ENCODE data around the gene CELF2.

The CELF2 gene

DNA sequence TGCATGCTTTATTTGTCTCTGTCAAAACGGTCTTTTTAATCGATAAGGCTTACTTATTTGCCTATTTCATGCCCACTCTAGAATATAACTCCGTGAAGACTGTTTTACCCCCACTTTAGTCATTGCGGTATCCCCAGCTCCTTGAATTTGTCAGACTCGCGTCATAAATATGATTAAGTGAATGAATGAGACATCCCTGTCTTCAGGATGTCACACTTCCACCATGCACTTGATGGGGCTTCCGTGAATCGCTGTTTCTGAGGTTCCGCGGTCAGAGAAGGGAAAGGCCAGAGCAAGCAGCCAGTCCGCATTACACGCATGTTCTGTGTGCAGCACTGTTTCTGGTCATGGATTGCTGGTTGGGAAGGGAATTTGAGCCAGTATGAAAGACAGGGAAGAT, 138.8 kb downstream of the CELF2 start:
- no peak for DNase-seq (ENCODE audit: low read depth)

DNA sequence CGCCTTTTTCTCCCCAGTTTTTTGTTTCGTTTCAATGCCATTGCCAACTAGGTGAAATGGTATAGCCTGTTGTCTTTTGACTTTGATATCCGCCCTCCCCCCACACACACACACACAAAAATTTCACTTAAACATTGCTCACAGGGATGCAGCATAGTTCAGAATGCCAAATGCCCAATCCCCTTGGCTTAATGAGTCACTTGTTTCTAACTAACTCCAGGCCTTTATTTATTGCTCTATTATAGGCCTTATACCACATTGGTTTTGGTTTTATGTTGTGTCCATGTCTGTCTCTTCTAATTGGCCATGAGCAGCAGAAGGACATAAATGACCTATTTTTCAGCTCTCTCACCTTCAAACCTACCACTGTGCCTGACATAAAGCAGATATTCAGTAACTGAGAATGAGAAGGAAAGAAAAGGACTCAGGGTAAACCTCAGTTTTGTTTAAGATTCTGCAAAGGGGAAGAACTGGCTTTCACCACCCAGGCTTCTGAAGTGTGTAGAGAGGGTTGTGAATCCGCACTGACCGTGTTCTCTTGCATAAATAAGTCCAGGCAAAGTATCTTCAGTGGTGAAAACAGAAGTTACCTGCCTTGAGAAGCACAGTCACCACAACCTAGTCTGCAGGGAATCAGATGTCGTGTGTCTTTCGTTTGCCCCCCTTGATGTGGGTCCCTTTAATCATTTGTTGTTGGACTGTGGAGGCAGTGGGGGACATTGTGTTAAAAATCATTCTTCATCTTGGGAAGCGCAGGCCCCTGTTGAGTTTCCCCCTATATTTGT, 139.8 kb downstream of the CELF2 start:
- no peak for DNase-seq (ENCODE audit: low read depth)

- DNase-seq (ENCODE audit: low read depth): no peak
Measured at GRCh38 chr10:11158080-11158479, 140.4 kb downstream of the CELF2 start.

DNA sequence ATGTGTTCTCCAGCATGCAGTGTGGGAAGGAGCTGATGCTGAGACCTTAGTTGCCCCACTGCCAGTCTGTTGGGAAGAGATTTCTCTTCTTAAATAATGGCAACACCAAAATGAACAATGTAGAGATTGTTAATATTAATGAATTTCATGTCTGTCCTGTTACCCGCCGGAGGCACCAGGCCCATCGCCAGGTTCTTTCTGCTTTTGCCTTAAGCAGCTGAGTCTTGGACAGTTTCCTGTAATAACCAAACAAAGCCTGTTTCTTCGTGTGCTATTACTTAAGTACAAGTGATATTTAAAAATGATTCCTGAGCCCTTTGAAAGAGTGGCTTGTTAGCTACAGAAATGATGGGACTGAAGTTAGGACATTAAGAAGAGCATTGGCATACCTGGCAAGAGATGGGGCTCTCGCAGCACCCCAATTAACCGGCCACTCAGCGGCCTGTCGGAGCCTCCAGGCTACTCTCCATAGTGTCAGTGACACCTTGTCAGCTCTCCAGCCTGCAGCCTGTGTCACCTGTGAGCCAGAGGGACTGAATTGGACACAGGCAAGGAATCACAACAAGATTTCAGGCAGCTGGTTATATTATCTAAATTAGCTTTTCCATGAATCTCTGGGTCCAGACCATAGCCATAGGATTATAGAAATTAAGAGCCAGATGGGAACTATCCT, 142.0 kb downstream of the CELF2 start:
- DNase-seq (ENCODE audit: low read depth): no peak

DNA sequence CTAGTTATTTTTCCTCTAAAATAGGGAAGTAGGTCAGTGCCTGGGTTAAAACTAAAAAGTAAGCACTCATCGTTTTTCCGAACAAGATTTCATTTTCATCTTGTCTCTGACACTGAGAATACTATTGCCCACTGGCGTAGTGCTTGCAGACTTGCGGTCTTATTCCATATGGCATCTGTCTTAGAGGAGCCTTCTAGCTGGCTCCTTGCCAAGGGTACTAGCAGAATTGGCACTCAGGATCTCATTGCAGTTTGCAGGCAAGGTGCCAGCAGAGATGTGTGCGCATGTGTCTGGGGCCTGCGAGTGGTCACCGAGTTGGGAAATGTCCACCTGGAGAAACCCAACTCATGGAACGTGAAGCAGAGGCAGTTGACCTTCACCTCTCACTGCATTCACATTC, 143.4 kb downstream of the CELF2 start:
- no peak for DNase-seq (ENCODE audit: low read depth)

- DNase-seq (ENCODE audit: low read depth): no peak
Measured at GRCh38 chr10:11161910-11162309, 144.2 kb downstream of the CELF2 start.

GRCh38 chr10:11162828-11163599, 145.3 kb downstream of the CELF2 start:
- DNase-seq (ENCODE audit: low read depth): no peak

- no peak for DNase-seq (ENCODE audit: low read depth)
Measured at GRCh38 chr10:11163780-11164550, 146.3 kb downstream of the CELF2 start.

GRCh38 chr10:11164551-11164802, 146.8 kb downstream of the CELF2 start:
- no peak for DNase-seq (ENCODE audit: low read depth)

- DNase-seq (ENCODE audit: low read depth): peak; percentile 36
Measured at GRCh38 chr10:11164803-11165590, 147.3 kb downstream of the CELF2 start.

GRCh38 chr10:11165591-11166543, 148.2 kb downstream of the CELF2 start:
- DNase-seq (ENCODE audit: low read depth): no peak

DNA sequence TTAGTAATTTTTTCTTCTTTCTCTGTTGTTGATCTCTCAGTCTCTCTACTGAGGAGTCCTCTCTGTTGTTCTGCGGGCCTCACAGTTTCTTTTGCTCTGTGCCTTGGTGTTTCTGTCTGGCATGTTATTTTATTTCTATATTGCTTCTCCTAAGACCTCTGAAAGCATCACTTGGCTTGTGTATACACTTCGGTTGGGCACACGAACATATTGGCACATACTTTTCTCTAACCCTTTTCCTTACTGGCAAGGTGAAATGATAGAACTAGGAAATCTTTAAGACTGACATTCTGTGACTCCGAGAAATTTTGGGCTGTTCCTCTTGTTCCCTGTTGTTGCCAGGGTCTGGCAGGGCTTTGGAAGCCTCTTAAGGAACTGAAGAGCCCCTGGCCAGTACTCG, 148.9 kb downstream of the CELF2 start:
- no peak for DNase-seq (ENCODE audit: low read depth)

DNA sequence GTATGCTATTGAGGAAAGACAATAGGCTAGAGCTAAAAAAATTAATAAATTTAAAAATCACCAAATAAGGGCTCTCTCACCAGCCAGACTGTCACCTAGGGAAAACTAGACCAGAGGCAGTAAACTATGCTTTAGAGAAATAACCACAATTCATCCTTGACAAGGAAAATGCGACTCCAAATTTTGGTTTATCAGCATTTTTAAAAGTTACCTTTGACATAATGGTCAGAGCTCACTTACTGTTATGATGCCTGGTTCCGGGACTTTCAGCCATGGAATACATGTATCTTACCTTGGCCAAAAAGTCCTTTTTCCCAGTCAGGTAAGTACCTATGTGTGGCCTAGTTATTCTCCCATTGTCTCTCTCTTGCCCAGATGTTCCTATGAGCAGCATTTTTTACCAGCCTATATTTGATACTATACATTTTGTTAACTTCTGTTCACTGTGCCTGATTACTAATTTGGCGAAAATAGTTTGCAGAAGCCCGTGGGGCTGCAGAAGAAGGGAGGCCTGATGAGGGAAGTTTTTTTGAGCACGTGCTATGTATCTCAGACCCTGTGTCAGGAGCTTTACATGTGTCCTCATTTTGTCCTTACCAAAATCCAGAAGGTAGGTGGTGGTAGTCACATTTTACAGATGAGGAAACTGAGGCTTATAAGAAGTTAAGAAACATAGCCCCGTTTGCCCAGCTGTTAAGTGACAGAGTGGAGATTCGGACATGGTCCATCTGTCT, 149.7 kb downstream of the CELF2 start:
- DNase-seq (ENCODE audit: low read depth): no peak

- DNase-seq (ENCODE audit: low read depth): no peak
Measured at GRCh38 chr10:11168423-11169090, 150.9 kb downstream of the CELF2 start.

GRCh38 chr10:11169976-11170375, 152.3 kb downstream of the CELF2 start:
- no peak for DNase-seq (ENCODE audit: low read depth)

GRCh38 chr10:11170574-11170973, 152.9 kb downstream of the CELF2 start:
- DNase-seq (ENCODE audit: low read depth): no peak

DNA sequence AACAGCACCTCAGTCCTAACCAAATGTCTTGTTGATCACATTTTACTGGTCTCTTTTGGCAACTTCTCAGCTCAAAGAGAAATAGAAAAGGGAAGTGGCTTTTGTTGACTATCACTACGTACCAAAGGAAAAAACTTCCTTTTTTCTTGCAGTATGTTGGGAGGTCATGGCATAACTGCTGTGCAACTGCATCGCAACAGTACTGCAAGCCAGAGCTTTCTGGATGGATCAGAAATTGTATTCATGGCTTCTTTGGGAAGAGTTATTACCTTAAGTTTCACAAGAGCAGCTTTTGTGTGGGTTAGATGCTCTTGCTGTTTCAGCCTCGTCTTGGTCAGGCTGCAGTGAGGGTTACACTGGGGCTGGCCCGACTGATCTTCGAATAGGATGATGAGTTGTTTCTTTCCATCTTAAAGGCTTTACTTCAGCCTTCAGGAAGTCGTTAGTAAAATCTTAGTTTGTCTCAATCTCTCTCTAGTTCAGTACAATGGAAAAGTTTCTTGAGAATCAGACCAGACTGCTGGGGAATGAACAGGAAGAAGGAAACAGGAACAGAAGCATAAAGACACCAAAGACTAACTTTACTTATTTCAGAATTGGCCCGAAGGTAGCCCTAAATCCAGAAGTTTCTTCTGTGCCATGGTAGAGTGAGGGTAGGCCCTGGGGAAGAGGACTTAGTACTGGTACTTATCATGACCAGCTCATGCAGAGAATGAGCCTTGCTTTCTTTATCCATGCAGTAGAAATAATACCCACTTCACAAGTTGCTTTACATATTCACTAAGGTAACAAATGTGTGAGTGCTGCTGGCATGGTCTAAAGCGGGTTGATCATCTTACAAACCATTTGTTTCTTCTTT, 153.6 kb downstream of the CELF2 start:
- DNase-seq (ENCODE audit: low read depth): no peak

DNA sequence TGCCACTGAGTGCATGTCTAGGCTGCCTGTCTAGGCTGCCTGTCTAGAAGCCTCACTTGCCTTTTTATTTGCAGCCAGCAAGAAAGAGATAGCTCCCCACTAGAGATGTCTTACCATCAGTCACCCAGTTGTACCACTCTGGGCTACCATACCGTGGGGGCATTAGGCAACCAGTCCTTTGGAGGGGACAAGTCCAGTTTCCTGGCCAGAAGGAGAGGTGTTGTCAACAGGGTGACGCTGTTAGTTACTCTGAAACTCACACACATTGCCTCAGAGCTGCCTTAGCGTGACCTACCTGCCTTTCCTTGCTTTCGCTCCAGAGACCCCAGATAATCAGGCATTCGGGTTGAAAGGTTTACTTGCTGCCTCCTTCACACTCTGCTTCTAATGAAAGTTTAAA, 155.4 kb downstream of the CELF2 start:
- no peak for DNase-seq (ENCODE audit: low read depth)

All from stimulated activated CD8-positive, alpha-beta memory T cell treated with anti-CD3 and anti-CD28 coated beads, Interleukin-15, amount 100 ng/mL, for 24 hours (primary cell).